Measurements from ENCODE around the gene MICU1.

DNA sequence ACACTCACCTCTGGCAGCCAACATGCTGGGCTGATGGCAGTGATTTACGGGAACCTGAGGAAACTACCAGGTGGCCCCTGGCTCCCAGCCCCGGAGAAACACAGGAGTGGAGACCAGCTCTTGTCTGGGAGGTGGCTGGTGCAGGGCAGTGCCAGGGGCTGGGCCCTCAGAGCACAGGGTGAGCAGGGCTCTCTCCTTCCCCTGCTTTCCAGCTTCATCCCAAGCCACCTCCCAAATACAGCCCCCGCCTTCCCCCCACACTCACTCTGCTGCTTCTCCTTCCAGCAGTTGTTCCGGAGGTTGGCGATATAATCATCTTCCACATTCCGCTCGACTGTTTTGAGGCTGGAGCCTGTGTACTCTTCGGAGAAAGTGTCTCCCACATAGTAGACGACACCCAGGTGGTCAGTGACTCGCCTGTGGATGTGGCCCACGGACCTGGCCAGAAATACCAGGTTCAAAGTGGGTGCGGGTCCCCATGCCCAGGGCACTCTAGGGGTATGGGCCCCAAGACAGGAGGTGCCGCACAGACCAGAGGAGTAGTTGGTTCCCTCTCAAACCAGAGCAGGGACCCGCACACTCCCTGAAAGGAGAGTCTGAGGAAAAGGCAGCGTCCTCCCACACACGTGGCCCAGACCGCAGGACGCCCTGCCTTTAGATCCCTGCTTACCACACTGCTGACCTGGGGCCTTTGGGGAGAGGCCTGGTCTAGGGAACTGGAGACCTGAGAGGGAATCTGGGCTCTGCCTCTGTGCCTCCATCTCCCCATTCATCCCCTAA is 289.4 kb downstream of the MICU1 start:
- TF ChIP-seq POLR2A (IDR thresholded peaks at IDR 0.05) = no peak
- TF ChIP-seq, protein P1, sequence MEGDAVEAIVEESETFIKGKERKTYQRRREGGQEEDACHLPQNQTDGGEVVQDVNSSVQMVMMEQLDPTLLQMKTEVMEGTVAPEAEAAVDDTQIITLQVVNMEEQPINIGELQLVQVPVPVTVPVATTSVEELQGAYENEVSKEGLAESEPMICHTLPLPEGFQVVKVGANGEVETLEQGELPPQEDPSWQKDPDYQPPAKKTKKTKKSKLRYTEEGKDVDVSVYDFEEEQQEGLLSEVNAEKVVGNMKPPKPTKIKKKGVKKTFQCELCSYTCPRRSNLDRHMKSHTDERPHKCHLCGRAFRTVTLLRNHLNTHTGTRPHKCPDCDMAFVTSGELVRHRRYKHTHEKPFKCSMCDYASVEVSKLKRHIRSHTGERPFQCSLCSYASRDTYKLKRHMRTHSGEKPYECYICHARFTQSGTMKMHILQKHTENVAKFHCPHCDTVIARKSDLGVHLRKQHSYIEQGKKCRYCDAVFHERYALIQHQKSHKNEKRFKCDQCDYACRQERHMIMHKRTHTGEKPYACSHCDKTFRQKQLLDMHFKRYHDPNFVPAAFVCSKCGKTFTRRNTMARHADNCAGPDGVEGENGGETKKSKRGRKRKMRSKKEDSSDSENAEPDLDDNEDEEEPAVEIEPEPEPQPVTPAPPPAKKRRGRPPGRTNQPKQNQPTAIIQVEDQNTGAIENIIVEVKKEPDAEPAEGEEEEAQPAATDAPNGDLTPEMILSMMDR (IDR thresholded peaks at IDR 0.05) = no peak
